Cardiac muscle cell (in vitro differentiated cells and primary cell): ENCODE data around the gene CPB2. TPM values are rescaled to one million over a fixed set of nuclear protein-coding genes. Genes with fewer than 3 reads are reported as not detected.

Experiments used
- DNase-seq, 2 donors: peaks; one replicate each; pipeline versions ENCODE4 v3.0.0 to v3.0.0-alpha.2; 2010 to 2017; ENCODE audit warnings: low read depth in 1 of 2, low spot score in 1 of 2
- H3K27ac ChIP-seq: fragments of 200-600 bp; sonication (generic); 2 replicates; pipeline ENCODE4 v1.5.1; 2016
- H3K27me3 ChIP-seq: fragments of 200-600 bp; sonication (generic); 2 replicates; pipeline ENCODE4 v1.6.0; 2016; ENCODE audit warnings: control low read depth
- H3K36me3 ChIP-seq: fragments of 200-600 bp; sonication (generic); 2 replicates; pipeline ENCODE4 v1.5.1; 2016; ENCODE audit warnings: control low read depth
- H3K4me1 ChIP-seq: fragments of 200-600 bp; sonication (generic); 2 replicates; pipeline ENCODE4 v1.8.1; 2017; ENCODE audit warnings: low read depth, mild to moderate bottlenecking, mixed run types
- H3K4me3 ChIP-seq: fragments of 200-600 bp; sonication (generic); 2 replicates; pipeline ENCODE4 v1.5.1; 2016; ENCODE audit warnings: mild to moderate bottlenecking
- H3K9me3 ChIP-seq: fragments of 200-600 bp; sonication (generic); 2 replicates; pipeline ENCODE4 v1.5.1; 2017; ENCODE audit warnings: low read depth, mild to moderate bottlenecking, control low read depth
- polyA plus RNA-seq: library from polyadenylated mRNA; unstranded; fragments of >200 nt; fragmentation: Nextera tagmentation; extraction: Ambion mirVana; gene quantifications from 2 replicates; pipeline ENCODE4 v1.2.1, GENCODE V29; 2016
- total RNA-seq: library from RNA; depleted of rRNA; stranded (reverse); fragments of >200 nt; gene quantifications from 2 replicates; pipeline ENCODE4 v1.2.3, GENCODE V29; 2016
- TF ChIP-seq, protein P1 (sequence below): IDR thresholded peaks from 2 replicates; pipeline ENCODE4 v1.5.1; 2012; ENCODE audit warnings: low read depth, mild to moderate bottlenecking, low read length

Gene CPB2, protein sequence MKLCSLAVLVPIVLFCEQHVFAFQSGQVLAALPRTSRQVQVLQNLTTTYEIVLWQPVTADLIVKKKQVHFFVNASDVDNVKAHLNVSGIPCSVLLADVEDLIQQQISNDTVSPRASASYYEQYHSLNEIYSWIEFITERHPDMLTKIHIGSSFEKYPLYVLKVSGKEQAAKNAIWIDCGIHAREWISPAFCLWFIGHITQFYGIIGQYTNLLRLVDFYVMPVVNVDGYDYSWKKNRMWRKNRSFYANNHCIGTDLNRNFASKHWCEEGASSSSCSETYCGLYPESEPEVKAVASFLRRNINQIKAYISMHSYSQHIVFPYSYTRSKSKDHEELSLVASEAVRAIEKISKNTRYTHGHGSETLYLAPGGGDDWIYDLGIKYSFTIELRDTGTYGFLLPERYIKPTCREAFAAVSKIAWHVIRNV
- total RNA-seq (not detected in 2 replicates), polyA plus RNA-seq (not detected in 2 replicates)

DNA sequence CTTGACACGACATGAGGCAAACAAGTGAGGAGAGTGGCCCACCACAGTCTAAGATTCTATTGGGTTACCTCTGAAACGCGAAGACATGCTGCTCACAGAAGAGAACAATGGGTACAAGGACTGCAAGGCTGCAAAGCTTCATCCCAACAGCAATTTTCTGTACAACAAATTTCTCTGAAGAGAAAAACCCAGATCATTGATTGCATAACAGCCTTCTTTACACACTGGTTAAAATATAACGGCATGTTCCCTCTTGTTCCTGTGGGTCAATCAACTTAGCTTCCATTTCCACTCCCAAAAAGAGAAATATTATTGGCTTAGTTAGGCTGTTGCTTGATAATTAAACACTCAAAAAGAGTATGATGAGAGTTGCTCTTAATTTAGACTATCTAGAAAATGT is at the start of gene CPB2:
Gene CPB2 (minus strand): TSS at position 166 of the 400 bp plus-strand sequence. CDS start 24 bp downstream, at position 142.
- Histone ChIP-seq H3K4me3 (no peak within 1 kb of the TSS), H3K9me3 (no peaks in the 10 kb centered on the region), H3K27me3 (no peaks in the 10 kb centered on the region), H3K27ac (no peak within 1 kb of the TSS), H3K4me1 (peaks cover 7% of the 10 kb centered on the region), H3K36me3 (no peaks in the 10 kb centered on the region)
- TF ChIP-seq, protein P1, sequence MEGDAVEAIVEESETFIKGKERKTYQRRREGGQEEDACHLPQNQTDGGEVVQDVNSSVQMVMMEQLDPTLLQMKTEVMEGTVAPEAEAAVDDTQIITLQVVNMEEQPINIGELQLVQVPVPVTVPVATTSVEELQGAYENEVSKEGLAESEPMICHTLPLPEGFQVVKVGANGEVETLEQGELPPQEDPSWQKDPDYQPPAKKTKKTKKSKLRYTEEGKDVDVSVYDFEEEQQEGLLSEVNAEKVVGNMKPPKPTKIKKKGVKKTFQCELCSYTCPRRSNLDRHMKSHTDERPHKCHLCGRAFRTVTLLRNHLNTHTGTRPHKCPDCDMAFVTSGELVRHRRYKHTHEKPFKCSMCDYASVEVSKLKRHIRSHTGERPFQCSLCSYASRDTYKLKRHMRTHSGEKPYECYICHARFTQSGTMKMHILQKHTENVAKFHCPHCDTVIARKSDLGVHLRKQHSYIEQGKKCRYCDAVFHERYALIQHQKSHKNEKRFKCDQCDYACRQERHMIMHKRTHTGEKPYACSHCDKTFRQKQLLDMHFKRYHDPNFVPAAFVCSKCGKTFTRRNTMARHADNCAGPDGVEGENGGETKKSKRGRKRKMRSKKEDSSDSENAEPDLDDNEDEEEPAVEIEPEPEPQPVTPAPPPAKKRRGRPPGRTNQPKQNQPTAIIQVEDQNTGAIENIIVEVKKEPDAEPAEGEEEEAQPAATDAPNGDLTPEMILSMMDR = no peak
- DNase-seq = no peak

DNA sequence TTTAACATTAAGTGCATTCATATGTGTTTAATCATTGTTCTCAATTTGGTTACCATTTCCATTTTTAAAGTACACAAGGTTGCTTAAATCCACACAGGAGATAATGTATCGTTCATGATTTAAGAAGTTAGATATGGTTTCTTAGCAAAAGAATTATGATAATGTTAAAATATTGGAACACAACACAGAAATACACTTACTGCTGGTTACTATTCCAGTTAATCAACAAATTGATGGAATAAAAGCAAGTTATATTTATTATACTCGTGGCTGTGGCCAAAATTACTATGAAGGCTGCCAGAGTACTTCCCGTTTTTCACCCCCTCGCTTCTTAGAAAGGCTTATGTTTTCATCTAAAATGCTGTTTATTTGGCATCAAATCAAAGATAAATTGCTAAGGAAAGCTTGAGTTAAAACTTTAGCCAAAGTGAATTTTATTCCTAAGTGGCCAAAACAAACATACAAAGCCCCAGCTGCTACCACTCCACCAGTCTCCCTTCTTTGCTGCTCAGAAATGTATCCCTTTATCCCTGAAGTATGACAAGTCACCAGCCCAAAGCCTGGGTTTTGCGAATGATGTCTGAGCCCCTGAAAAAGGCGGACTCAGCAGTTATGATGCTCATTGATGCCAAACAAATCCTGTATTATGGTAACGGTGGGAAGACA is 49.4 kb upstream of the CPB2 start:
- Histone ChIP-seq H3K4me3 (no peak overlapping the region), H3K9me3 (no peaks in the 10 kb centered on the region), H3K27me3 (no peaks in the 10 kb centered on the region), H3K36me3 (no peaks in the 10 kb centered on the region), H3K4me1 (peaks cover 5% of the 10 kb centered on the region), H3K27ac (no peak overlapping the region)
- TF ChIP-seq, protein P1 = no peak
- DNase-seq = peak in 1 of 2 donors; percentile 13

DNA sequence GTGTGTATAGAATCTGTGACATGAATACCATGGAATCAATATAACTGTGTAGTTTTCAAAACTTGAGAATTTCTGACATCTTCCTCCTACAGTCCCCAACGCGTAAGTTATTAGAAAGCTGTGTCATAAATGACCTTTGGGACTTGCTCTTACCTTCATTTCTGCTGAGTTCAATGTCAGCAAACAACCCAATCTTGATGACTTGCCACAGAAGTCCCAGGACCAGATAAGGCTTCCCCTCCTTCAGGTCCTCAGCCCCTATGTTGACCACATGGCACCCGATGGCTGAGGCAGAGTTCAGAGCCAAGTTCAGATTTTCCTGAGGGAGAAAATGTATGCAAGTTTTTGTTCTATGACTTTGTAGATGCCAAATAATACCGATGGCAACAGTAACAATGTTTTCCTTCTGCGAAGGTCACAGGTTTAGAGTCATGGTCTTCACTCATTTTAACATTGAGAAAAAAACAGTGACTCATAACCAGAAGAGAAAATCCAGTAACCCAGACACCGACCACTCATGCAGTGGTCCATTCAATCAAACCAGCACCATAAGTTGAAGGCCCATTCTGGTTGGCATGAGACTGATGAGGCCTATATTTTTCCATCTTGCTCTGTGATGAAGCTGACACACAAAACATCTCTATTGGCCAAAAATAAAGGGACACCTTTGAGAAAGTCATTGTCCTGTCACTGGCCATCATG is 47.9 kb upstream of the CPB2 start:
- Histone ChIP-seq H3K36me3 (no peaks in the 10 kb centered on the region), H3K4me3 (no peak overlapping the region), H3K27me3 (no peaks in the 10 kb centered on the region), H3K27ac (no peak overlapping the region), H3K9me3 (no peaks in the 10 kb centered on the region), H3K4me1 (peaks cover 6% of the 10 kb centered on the region)
- TF ChIP-seq, protein P1 = no peak
- DNase-seq = no peak

DNA sequence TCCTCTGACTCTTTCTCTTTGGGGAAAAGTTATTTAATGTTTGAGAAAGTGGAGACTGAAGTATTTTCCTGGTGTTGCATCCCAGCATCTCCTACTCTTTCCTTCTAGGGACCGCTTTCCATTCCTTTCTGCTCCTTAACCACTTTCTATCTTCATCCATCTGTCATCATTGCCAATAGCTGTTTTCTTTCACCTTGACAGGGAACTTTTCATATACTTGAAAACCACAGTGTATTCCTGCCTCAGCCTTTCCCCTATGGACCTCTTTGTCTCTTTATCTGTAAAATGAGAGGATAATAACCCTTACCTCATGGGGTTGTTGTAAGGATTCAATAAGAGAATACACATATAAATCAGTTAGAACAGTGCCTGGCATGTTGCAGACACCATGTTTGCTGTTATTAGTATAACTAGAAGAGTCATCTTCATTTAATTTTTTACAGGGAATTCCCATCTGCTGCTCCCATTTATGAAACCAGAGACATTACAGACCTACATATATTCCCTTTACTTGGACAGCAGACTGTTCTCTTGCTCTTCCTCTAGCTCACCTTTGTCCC is 45.4 kb upstream of the CPB2 start:
- TF ChIP-seq, protein P1 = no peak
- Histone ChIP-seq H3K4me3 (no peak overlapping the region), H3K4me1 (peaks cover 6% of the 10 kb centered on the region), H3K9me3 (no peaks in the 10 kb centered on the region), H3K27me3 (no peaks in the 10 kb centered on the region), H3K27ac (no peak overlapping the region), H3K36me3 (no peaks in the 10 kb centered on the region)
- no peak for DNase-seq
